HK-2 (cell line): ENCODE data around the gene GADD45G.

Source experiments
- DNase-seq: peaks from one replicate; pipeline ENCODE4 v3.0.0-alpha.2; 2018; ENCODE audit not compliant: unreplicated experiment

The GADD45G gene

DNA sequence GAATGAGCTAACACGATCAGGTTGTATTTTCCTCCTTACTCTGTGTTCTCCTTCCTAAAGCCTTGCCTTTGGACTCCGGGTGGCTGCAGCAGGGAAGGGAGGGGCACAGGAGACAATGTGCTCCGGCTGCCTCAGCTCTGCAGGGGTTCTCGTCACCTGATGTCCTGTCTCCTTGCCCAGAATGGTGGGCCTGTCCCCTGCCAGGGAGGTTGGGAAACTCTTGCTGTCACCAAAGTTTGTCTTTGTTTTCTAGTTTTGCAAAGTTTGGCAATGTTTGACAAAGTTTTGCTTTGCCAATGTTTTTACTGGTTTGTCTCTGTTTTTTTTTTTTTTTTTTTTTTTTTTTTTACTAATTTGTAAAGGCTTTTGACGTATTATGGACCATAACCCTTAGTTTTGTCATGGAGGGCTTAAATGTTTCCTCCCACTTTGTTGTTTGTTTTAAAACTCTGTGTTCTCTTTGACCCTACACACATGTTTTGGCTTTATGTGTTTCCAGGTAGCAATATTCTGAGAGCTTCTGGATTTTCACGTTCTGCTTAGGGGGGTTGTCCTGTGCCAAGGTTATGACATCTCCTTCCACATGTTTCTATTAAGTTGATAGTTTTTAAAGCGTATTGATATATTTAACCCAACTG lies 49.3 kb downstream of the GADD45G start:
- DNase-seq = no peak

DNA sequence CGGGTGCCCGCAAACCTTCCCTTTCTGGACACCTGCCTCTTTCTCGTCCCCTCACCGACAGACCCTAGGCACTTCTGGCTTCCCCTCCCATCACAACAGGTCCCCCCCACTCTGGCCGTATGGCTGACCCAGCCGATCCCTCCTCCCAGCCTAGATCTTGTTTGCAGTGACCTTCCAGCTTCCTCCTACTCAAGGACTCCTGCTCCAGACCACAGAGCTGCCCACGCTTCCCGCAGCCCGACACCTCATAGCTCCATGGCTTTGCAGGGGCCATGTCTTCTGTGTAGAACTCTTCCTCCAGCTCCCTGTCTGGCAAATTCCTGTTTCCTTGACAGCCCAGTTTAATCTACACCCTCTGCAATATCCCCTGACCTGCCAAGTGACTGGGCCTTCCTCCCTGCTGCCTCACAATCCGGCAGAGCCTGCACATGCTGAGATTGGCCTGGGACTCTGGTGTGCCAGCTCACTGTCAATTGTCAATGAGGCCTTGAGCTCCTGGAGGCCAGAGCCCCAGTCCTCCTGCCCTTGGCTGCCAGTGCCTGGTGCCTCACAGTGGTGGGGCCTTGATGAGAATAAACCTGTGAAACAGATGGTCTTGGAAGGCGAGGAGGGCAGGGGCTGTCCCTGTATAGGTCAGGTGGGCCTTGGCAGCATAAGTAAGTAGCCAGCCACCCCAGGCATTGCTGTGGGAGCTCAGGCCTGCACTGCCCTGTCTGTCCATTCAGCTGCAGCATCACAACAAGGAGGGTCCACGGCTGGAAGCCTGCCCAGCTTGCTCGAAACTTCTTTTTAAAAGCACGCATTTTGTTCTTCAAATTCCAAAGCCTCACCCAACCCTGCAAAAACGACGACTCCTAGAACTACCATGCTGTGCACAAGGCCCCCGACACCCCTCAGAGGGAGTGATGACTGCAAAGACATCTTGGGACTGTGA lies 50.5 kb downstream of the GADD45G start:
- DNase-seq = no peak
